ENCODE measurements around the gene WWP2.

The WWP2 gene

GRCh38 chr16:69767459-69768229, 5.5 kb downstream of the WWP2 start:
- DNase-seq (ENCODE audit: insufficient read length, low spot score) (no peak), FAIRE-seq (no peak)
- TF ChIP-seq CTCF (IDR thresholded peaks at IDR 0.05; ENCODE audit: insufficient read depth, missing control alignments): no peak

- no peak for TF ChIP-seq CTCF (IDR thresholded peaks at IDR 0.05; ENCODE audit: insufficient read depth, missing control alignments)
- no peak for FAIRE-seq
- DNase-seq (ENCODE audit: insufficient read length, low spot score): no peak
Observed at GRCh38 chr16:69768666-69769065, 6.5 kb downstream of the WWP2 start.

- no peak for TF ChIP-seq CTCF (IDR thresholded peaks at IDR 0.05; ENCODE audit: insufficient read depth, missing control alignments)
- no peak for FAIRE-seq
- DNase-seq (ENCODE audit: insufficient read length, low spot score): no peak
Observed at GRCh38 chr16:69769404-69769803, 7.3 kb downstream of the WWP2 start.

- DNase-seq (ENCODE audit: insufficient read length, low spot score) (no peak), FAIRE-seq (no peak)
- TF ChIP-seq CTCF (IDR thresholded peaks at IDR 0.05; ENCODE audit: insufficient read depth, missing control alignments): no peak
Observed at GRCh38 chr16:69771651-69771967, 9.5 kb downstream of the WWP2 start.

DNA sequence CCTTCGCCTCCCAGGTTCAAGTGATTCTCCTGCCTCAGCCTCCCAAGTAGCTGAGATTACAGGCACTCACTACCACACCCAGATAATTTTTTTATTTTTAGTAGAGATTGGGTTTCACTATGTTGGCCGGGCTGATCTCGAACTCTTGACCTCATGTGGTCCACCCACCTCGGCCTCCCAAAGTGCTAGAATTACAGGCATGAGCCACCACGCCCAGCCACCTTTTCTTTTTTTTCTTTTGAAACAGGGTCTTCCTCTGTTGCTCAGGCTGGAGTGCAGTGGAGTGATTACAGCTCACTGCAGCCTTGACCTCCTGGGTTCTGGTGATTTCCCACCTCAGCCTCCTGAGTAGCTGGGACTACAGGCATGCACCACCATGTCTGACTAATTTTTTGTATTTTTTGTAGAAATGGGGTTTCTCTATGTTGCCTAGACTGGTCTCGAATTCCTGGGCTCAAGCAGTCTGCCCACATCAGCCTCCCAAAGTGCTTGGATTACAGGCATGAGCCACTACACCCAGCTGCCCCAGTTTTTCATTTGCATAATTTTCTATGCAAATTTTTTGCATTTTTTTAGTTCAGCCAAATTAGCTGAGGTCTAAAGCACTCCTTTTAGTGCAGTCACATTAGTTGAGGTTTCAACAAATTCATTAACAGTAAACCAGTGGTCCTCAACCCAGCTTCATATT, 11.3 kb downstream of the WWP2 start:
- DNase-seq (ENCODE audit: insufficient read length, low spot score) (no peak), FAIRE-seq (no peak)
- TF ChIP-seq CTCF (IDR thresholded peaks at IDR 0.05; ENCODE audit: insufficient read depth, missing control alignments): no peak

DNA sequence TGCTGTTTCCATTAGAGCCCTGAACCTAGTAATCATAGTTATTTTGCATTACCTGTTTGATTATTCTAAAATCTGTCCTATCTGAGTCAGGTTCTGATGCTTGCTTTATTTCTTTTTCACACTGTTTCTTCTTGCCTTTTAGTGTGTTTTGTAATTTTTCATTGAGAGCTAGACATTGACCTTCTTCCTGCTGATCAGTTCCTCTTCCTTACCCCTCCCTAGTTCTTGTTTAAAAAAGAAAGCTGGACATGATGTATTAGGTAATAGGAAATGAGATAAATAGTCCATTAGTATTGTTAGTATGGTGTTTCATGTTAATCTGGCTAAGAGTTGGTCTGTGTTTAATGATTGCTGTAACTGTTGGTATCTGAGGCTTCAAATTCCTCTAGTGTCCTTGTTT, 13.4 kb downstream of the WWP2 start:
- TF ChIP-seq CTCF (IDR thresholded peaks at IDR 0.05; ENCODE audit: insufficient read depth, missing control alignments): no peak
- no peak for DNase-seq (ENCODE audit: insufficient read length, low spot score)
- FAIRE-seq: no peak

GRCh38 chr16:69779724-69780123, 17.6 kb downstream of the WWP2 start:
- FAIRE-seq: no peak
- TF ChIP-seq CTCF (IDR thresholded peaks at IDR 0.05; ENCODE audit: insufficient read depth, missing control alignments): no peak
- no peak for DNase-seq (ENCODE audit: insufficient read length, low spot score)
